ENCODE results near the gene CALR.
A peak's percentile ranks its signal among the peaks of the same experiment; 100 is the strongest.

Gene CALR

GRCh38 chr19:12935071-12935470 lies 3.3 kb upstream of the CALR start:
- TF ChIP-seq CTCF (IDR thresholded peaks at IDR 0.05; ENCODE audit: extremely low read depth, insufficient read depth, missing control alignments), result no peak
- in situ Hi-C loops (cut with MboI; ENCODE audit: low pct_unique_long_range_greater_than_20kb, low sequenced_read_pairs, unreplicated experiment), result no loop called here

GRCh38 chr19:12936582-12936981 lies 1.8 kb upstream of the CALR start:
- TF ChIP-seq CTCF (IDR thresholded peaks at IDR 0.05; ENCODE audit: extremely low read depth, insufficient read depth, missing control alignments), result no peak
- DNase-seq (ENCODE audit: low spot score), result no peak
- in situ Hi-C loops (cut with MboI; ENCODE audit: low pct_unique_long_range_greater_than_20kb, low sequenced_read_pairs, unreplicated experiment), result no loop called here

More at GRCh38 chr19:12935071-12935470, 3.3 kb upstream of the CALR start:
- DNase-seq (ENCODE audit: low spot score), result no peak

- DNase-seq (ENCODE audit: low spot score), result no peak
- TF ChIP-seq CTCF (IDR thresholded peaks at IDR 0.05; ENCODE audit: extremely low read depth, insufficient read depth, missing control alignments), result no peak
- in situ Hi-C loops (cut with MboI; ENCODE audit: low pct_unique_long_range_greater_than_20kb, low sequenced_read_pairs, unreplicated experiment), result no loop called here
These were observed 1.1 kb upstream of the CALR start for GRCh38 chr19:12937093-12937926.

- DNase-seq (ENCODE audit: low spot score), result peak; percentile 50
- in situ Hi-C loops (cut with MboI; ENCODE audit: low pct_unique_long_range_greater_than_20kb, low sequenced_read_pairs, unreplicated experiment), result no loop called here
- TF ChIP-seq CTCF (IDR thresholded peaks at IDR 0.05; ENCODE audit: extremely low read depth, insufficient read depth, missing control alignments), result no peak
These were observed 581 bp downstream of the CALR start for GRCh38 chr19:12938779-12939601.

- in situ Hi-C loops (cut with MboI; ENCODE audit: low pct_unique_long_range_greater_than_20kb, low sequenced_read_pairs, unreplicated experiment), result no loop called here
- no peak for DNase-seq (ENCODE audit: low spot score)
These were observed 1.6 kb downstream of the CALR start for GRCh38 chr19:12939975-12940423.

More at GRCh38 chr19:12939975-12940423, 1.6 kb downstream of the CALR start:
- no peak for TF ChIP-seq CTCF (IDR thresholded peaks at IDR 0.05; ENCODE audit: extremely low read depth, insufficient read depth, missing control alignments)

Data from GM13977 (cell line).